HG03095 (cell line): Measurements from ENCODE around the gene TMCO6.
A peak's percentile ranks its signal among the peaks of the same experiment; 100 is the strongest.
"Not testable (repeated sequence)": the region's sequence is repeated elsewhere in the genome, so short reads cannot be mapped to it uniquely, and the experiment has no call there.

ENCODE experiments used
- ATAC-seq: cut with Tn5 transposase; IDR thresholded peaks from one replicate; pipeline ENCODE4 v1.9.1; 2021; ENCODE audit warnings: moderate library complexity; ENCODE audit not compliant: unreplicated experiment

The TMCO6 gene

DNA sequence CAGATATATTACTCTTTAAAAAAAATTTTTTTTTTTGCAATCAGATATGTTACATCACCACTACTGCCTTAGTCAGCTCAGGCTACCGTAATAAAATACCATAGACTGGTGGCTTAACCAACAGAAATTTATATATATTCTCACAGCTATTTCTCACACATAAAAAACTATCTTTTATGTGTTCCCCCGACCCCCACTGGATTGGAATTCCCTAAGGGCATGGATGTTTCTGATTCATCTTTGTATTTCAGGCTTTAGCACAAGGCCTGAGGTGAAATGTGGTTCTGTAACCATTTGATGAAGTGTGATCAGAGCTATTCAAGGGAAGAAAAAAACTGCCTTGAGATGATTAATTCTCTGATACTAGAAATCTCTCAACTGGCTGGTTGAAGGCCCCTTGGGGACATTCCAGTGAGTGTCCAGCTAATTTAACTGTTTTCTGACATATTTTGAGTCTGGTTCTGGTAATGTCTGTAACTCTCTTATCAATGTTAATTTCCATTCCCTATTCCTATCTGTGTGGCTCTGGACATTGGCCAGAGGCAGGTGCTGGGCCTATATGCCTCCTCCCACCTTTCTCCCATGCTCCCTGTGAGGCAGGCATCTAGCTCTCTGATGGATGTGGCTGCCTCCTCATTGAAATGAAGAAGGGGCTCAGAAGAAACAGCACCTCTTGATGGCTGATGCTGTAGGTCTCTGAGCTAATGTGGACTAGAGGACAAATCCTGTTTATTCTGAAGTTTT lies 8.8 kb upstream of the TMCO6 start:
- ATAC-seq = no peak

DNA sequence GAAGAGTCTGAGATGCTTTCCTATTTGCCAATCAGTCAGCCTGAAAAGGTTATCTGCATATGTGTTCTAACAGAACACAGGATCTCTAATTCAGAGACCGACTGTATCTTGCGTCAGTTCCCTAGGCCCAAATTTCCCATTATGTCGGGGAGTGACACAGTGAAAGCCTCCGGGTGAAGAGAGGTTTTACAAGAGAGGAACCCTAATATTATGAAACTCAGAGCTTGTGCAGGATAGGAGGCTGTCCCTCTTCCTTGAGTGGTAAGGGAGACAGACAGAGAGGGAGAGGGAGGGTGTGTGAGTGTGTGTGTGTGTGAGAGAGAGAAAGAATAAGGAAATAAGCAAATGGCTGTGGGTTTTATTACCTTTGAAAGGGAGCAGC lies 8.2 kb upstream of the TMCO6 start:
- ATAC-seq = no peak

DNA sequence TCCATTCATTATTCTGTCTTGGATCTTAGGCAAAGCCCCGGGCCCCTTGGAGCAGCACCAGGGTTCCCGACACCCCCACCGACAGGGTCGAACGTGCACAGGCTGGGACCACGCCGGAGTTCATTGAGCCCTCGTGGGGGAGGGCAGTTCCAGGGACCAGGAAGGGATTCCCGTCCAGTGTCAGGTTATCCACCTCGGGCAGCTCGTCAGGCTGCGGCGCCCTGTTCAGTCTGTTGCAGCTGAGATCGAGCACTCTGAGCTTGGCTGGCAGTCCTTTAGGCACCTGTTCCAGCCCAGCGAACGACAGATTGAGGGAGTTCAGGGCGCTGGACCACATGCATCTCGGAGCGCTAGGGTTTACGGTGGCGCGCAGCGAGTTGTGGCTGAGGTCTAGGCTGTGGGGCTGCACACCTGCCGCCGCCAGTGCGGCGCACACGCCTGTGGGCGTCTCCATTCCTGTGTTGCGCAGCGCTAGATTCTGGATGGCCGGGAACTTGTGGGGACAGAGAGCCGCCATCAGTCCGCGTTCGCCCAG lies 7.4 kb upstream of the TMCO6 start:
- peak; percentile 35 for ATAC-seq

DNA sequence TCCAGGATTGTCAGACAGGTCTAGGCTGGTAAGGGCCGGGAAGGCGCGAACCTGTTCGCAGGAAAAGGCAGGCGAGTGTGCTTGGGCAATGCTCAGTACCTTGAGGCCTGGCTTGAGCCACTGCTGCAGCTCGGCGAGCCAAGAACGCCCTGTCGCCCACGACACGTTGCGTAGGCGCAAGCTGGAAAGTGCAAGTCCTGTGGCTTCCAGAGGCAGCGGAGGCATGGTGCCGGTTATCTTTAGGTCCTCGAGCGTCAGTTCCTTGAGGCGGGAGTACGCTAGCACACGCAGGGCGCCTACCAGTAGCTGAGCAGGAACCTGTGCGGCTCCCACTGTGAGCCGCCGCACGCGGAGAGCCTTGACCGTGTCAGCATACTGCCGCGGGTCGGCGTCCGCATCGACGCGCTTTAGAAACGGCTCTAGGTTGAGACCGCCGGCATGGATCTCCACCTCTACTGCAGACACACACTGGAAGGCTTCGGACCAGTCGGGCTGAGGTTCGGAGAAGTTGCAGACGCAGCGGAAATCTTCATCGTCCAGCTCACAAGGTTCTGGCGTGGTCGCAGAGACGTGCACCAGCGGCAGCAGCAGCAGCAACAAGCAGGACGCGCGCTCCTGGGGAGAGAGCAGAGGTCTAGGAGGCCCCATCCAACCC lies 6.8 kb upstream of the TMCO6 start:
- ATAC-seq = peak; percentile 49

DNA sequence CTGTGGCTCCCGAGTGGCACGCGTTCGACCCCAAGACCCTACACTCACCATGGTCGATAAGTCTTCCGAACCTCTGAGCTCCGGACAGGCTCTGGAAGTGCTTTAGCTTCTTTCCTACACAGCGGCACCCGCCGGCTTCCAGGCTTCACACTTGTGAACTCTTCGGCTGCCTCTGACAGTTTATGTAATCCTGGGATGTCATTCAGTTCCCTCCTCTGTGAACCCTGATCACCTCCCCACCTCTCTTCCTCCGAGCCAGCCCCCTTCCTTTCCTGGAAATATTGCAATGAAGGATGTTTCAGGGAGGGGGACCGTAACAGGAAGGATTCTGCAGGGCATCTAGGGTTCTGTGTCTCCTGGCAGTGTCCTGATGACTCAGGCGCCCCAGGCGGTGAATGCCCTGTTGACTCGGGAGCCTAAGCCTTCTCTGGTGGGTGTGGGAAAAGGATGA lies 6.2 kb upstream of the TMCO6 start, which contains the start of gene CD14:
Gene CD14, minus strand, starts transcription at position 155 of the 451 bp plus-strand sequence. Its CDS starts 104 bp downstream, at position 51.
- no peak for ATAC-seq

DNA sequence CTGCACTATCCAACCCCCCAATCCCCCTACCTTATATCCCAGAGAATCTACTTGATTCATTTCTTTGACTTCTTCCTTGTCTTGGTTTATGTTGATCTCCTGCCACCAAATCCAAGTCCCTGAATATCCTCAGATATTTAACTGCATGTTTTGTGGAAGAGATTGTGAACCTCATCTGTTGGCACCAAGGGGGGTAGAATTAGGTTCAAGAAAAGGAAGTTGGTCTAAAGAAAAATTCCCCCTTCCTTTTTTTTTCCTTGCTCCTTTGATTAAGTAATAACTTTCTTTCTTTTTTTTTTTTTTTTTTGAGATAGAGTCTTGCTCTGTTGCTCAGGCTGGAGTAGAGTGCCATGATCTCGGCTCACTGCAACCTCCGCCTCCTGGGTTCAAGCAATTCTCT lies 5.8 kb upstream of the TMCO6 start:
- no peak for ATAC-seq

DNA sequence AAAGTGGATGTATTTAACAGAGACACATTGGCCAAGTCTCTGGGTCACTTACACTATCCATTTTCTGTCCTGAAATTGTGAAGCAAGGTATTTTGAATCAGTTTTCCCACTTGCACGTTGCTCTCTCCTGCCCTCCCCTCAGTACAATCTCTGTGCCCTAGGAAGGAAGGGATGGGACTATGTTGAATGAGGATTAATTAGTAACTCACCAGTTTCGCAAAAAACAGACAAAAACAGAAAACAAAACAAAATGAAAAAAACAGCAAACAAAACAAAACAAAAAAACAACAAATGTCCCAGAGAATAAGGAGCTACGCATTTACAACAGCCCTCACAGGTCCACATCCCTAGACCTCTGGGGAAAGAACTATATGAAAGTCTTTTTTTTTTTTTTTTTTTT lies 5.1 kb upstream of the TMCO6 start:
- no peak for ATAC-seq

DNA sequence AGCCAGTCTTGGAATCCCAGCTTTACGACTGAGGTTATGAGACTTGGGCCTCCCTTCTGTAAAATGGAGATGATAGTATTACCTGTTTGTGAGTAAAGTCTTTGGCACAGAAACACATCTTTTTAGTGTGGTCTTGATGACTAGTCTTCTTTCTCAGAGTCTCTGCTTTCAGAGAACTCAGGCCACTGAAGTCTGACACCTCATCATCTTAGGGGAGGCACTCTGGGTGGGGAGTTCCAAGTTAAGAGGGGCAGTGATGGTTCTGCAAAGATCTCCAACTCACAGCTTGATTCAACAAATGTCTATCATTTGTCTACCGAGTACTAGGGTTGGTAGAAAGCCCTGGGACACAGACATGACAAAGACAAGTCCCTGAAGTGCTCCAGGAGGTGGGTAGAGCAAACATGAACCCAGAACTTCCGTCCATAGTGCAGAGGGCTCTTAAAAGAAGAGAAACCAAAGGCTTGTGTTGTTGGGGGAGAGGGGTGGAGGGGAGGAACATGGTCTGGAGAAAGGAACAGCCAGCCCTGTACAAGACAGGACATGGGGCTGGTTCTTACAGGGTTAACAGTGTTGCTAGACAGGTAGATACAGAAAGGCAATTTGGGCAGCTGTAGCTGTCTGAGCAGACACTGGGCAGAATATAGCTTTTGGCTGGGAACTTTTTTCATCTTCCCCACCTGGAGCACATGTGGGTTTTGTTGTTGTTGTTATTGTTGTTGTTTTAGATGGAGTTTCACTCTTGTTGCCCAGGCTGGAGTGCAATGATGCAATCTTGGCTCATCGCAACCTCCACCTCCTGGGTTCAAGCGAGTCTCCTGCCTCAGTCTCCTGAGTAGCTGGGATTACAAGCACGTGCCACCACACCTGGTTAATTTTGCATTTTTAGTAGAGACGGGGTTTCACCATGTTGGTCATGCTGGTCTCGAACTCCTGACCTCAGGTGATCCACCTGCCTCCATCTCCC lies 3.7 kb upstream of the TMCO6 start:
- ATAC-seq = no peak

DNA sequence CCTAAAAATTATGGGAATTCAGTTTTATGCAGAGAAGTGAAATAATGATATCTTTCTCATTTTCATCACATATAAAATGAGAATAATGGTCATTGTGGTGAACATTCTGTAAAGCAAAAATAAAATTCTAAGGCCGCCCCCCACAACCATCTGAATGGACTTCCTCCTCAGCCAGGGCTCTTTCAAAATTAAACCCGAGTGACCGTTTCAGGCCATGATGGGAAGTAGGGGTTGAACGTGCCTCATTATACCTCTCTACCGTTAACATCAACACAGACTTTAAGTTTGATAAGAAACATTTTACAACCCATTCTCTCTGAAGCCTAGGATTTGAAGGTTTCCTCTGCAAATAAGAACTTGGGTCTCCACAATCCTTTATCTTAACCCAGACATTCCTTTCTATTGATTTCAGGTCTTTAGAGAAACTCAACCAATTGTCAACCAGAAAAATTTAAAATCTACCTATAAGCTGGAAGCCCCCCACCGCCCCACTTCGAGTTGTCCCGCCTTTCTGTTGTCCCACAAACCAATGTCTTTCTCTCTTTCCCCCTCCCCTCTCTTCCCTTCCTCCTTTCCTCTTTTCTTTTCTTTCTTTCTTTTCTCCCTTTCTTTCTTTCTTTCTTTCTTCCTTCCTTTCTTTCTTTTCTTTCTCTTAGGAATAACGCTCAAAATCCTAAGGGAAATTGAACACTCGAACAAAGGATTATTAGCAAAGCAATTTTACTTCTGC lies 1.7 kb upstream of the TMCO6 start:
- no peak for ATAC-seq

DNA sequence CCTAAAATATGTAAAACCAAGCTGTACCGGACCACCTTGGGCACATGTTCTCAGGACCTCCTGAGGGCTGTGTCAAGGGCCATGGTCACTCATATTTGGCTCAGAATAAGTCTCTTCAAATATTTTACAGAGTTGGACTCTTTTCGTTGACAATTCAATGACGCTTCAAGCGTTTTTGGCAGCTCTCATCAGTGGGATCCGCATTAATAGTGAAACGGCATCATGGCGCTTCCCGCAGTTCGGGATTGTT lies 428 bp upstream of the TMCO6 start:
- not testable (repeated sequence) for ATAC-seq

DNA sequence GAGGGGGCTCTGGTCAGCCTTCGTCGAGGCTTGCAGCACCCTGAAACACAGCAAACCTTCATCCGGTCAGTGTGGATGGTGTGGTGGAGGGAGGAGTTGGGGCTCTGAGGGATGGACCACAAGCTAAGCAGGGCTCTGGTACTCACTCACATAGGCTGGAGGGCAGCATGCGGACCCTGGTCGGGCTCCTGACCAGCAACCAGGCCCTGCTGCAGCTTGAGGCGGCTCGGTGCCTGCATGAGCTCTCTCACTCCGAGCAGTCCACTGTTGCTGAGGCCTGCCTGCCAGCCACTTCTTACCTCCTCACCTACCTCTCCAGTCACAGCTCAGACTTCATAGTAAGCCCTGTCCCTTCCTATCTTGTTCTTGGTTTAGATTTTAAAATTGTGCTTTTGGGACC lies 2.5 kb downstream of the TMCO6 start:
- ATAC-seq = no peak

DNA sequence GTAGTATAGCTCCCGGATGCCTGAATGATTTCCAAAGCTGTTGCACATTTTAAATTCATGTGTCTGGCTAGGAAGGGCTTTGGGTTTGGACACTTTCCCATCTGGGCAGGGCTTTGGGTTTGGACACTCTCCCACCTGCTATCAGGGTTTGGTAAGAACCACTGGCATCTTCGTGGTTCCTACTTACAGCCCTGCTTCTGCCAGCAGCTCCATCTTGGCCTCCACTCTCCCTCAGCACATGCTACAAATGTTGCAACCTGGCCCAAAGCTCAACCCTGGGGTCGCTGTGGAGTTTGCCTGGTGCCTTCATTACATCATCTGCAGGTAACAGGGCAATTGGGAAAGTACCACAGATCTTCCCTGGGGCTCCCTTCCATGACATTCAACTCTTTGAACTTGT lies 3.5 kb downstream of the TMCO6 start:
- no peak for ATAC-seq

DNA sequence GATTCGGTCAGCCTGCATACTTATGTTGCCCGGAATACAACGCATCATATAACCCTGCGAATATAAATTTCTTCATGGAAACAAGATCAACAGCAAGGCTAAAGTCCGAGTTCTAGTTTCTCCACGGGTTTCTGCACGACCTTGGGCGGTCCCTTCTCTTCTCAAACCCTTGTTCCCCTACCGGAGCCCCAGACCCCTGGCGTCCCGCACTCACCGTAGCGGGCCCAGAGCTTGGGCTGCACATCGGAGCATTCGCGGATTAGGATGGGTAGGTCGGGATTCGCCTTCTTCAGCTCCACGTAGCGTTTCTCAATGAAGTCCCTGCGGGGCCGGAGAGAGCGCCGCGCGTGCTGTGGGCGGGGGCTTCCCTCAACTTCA lies 7.8 kb downstream of the TMCO6 start:
- no peak for ATAC-seq

DNA sequence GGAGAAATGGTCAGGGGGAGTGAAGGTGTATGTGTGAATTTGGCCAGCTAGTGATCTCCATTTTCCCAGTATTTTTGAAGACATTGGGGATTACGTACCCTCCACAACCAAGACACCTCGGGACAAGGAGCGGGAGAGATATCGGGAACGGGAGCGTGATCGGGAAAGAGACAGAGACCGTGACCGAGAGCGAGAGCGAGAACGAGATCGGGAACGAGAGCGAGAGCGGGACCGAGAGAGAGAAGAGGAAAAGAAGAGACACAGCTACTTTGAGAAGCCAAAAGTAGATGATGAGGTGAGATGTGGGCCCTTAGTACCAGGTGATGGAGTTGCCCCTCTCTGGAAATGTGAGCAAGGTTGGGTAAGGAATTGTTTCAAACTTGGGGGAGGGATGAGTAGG lies 19.6 kb downstream of the TMCO6 start:
- ATAC-seq = no peak

DNA sequence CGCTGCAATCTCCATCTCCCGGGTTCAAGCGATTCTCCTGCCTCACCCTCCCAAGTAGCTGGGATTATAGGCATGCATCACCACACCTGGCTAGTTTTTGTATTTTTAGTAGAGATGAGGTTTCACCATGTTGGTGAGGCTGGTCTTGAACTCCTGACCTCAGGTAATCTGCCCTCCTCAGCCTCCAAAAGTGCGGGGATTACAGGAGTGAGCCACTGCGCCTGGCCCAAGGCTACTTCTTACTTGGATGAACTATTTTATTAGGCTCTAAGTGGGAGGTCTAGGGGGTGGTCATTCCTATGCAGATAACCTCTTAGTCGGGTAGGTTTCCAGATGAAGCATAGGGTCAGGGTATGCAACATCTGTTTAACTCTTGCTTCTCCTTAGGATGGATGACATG lies 21.1 kb downstream of the TMCO6 start:
- ATAC-seq = not testable (repeated sequence)

DNA sequence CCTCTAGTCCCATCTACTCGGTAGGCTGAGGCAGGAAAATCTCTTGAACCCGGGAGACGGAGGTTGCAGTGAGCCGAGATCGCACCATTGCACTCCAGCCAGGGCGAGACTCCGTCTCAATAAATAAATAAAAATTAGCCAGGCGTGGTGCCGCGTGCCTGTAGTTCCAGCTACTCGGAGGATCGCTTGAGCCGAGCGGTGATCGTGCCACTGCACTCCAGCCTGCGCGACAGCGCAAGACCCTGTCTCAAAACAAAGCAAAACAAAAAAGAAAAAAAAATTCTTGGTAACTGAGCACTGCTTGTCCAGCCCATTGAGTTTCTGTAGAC lies 24.7 kb downstream of the TMCO6 start:
- ATAC-seq = no peak

DNA sequence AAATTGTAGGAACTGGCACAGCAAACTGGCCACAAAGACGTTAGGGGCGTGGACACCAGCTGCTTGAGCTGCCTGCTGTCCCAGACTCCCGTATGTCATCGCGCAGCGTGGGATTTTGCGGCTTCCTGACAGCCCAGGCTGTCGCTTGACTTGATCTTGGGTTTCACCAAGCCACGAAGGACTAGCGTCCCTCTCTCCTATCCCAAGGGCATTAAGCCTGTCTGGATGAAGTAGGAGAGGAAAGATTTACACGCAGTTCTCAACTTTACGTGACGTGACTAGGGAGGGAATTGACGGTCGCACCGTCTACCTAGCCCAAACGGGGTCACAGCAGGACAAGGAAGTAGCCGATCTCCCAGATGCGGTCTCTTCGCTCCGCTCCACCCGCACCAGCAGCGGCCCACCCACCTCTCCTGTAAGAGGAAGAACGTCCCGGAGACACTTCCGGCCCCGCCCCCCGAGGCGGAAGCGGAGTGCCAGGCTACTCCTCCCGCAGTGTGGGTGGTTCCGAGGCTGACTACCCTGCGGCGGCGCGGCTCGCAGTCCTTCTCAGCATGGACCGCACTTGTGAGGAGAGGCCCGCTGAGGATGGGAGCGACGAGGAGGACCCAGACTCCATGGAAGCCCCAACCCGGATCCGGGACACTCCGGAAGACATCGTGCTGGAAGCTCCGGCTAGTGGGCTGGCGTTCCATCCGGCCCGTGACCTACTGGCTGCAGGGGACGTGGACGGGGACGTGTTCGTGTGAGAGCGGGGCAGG lies 25.3 kb downstream of the TMCO6 start, which contains the start of gene WDR55:
Gene WDR55, plus strand, starts transcription at position 546 of the 761 bp plus-strand sequence. Its CDS starts 9 bp downstream, at position 555.
- ATAC-seq = peak; percentile 96

DNA sequence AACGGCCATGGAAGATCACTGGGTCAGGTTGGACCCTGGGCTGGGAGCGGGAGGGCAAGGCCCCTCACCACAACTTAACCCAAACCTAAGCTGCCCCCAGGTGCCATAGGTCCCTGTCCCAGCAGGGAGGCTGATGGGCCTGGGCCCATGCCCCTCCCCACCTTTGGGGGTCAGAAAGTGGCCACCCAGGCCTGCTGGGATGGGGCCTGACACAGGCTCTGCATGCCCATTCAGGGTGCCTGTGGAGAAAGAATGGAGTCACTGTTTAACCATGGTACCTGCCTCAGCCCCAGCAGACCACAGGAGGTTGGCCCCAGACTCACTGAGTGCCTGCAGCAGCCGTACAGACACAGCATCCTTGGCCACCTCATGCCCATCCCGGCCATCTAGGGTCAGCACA lies 31.8 kb downstream of the TMCO6 start:
- ATAC-seq = not testable (repeated sequence)

DNA sequence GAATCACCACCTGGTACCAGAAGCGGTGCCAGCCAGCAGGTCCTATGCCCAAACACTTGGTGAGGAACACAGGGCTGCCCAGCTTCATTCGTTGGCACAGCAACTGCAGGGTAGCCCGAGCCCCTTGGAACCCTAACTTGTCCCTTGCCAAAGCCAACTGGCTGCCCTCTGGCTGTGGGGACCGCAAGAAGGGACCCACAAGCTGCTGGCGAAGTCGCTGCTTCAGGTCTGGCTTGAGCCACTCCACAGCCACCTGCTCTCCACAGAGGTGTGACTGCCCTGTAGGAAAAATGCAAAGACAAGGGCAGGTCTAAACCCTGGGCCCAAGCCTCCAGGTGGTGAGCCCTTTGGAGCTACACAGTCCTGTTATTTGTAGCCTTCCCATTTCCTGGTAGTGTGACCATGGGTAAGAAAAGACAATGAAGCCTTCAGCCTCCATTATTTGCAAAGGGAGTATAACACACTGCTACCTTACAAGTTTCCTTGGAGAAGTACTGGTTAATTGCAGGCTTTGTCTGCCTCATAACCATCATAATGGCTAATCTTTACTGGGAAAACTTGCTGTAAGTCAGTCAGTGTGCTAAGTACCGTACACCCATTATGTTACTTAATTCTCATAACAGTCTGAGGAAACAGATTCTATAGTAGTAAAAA lies 32.3 kb downstream of the TMCO6 start:
- no peak for ATAC-seq
